GM19438 (cell line): Measurements from ENCODE around the gene CALB2.

Experiments
- ATAC-seq: cut with Tn5 transposase; IDR thresholded peaks from one replicate; pipeline ENCODE4 v1.9.1; 2021; ENCODE audit warnings: low read depth; ENCODE audit not compliant: unreplicated experiment

The CALB2 gene

DNA sequence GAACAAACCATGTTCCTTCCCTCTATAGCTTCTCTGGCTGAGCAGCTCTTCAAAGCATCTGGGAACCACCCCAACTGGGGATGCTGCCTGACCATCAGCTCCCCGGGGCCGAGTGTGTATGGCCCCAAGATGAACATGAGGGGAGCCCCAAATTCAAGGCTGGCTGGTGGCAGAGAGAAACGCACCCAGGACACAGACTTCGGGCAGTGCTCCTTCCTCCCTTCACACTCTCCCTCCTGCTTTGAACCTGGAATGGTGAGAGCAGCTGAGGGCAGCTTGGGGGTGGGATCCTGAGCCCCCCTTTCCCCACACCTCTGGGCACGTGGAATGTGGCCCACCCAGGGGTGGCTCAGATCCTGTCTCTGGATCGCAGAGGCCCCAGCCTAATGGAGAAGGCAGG is 66.1 kb downstream of the CALB2 start:
- no peak for ATAC-seq

DNA sequence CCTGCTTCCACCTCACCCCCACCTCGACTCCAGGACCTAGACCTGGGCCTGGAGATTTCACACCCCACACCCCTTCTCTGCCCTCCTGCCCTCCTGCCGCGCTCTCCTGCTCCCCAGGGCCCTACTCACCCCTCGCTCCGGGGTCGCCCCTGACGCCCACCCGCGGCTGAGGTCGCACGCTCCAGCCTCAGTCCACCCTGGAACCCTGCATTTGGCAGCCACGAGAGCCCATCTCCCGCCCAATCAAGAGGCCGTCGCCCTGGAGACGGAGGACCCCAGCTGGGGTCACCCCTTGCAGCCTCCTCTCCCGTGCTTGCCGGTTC is 67.2 kb downstream of the CALB2 start:
- ATAC-seq = no peak

DNA sequence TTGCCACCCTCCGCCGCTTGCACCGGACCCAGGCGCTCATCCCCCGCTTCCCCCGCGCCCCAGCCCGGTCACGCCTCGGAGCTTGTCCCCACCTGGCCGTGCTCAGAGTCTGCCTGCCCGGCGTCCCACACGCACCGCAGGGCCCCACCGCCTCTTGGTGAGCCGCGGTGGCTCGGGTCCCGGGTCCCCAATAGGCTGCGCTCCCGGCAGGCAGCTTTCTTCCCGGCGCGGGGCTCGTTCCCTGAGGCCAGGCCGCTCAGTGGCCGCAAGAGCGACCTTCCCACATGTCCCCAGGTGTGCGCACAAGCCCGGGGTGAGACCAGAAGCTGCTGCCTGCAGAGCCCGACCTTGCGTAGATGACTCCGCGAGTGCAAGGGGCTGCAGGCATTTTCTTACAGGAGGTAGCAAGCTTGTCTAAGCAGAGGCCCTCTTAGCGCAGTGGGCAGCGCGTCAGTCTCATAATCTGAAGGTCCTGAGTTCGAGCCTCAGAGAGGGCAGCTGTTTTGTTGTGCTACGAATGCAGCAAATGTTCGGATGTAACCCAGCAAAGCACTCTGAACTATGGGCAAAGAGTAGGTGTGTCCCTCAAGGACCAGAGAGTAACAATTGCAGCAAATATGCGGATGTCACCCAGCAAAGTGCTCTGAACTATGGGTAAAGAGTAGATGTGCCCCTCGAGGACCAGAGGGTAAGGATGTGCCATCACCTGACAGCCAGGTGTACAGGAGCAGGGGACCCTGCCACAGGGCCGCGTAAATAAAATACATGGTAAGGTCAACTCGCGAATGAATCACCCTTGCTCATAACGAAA is 67.8 kb downstream of the CALB2 start:
- ATAC-seq = no peak

DNA sequence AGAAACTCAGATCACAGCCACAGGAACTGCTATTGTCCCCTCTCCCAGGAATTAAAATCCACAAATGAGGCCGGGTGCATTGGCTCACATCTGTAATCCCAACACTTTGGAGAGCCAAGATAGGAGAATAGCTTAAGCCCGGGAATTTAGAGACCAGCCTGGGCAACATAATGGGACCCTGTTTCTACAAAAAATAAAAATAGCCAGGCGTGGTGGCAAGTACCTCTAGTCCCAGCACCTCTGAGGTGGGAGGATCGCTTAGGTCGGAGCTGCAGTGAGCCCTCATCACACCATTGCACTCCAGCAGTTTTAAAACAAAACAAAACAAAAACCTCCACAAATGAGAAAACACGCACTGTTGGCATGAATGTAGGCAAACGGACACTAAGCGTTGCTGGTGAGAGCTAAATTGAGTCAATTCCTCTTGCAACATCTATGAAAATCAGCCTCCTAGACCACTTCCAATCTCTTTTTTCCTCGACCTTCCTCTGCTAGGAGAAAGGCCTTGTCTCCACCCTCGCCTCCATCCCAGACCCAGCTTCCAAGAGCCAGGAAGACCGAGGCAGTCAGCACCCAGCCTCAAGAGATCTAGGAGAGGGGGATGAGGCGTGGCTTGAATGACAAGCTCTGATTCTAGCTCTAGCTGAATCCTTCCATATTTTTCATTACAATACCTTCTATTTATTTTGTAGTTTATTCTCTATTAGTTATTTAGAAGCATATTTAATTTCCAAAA is 68.5 kb downstream of the CALB2 start:
- ATAC-seq = no peak

DNA sequence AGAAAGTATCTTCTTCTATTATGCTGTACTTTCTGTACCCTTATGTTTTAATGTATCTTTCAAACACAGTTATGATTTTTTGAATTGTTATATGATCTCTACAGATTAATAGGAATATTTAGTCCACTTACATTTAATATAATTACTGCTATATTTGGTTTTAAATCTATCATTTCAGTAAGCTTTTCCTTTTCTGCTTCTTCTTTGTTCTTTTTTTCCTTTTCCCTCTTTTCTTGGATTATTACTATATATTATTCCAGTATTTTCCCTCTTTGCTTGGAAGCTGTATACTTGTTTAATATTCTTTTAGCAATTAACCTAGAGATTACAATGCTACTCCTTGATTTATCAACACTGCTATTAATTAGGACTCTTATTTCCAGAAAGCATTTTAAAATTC is 69.9 kb downstream of the CALB2 start:
- ATAC-seq = no peak

DNA sequence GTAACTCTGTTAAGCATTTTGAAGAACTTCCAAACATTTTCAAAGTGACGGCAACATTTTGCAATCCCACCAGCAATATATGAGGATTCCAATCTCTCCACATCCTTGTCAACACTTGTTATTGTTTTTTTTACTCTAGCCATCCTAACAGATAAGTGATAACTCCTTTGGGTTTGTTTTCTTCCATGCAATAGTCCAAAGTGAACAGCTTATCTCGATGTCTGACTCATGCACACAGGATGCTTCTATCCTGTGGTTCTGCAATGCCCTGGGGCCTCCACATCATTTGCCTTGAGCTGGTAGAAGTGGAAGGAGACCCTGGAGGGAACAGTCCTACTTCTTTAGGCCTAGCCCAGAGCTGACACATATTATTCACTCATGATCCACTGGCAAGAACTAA is 70.4 kb downstream of the CALB2 start:
- ATAC-seq = no peak

DNA sequence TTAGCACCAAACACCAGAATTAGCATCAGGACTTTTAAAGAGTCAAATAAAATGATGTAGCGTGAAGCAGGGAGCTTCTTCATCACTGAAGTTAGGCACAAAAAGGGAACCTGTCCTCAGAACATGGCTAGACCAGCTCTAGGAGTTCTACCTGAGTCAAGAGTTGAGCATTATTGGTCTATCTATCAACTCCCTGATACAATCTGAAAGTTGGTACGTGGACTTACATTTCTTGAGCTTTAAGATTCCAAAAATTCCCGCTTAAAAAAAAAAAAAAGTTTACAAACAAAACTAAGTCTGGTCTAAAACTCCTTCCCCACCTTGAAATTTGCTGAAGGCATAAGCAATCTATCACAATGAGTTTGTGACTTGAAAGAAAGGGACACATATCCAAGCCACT is 71.1 kb downstream of the CALB2 start:
- no peak for ATAC-seq

DNA sequence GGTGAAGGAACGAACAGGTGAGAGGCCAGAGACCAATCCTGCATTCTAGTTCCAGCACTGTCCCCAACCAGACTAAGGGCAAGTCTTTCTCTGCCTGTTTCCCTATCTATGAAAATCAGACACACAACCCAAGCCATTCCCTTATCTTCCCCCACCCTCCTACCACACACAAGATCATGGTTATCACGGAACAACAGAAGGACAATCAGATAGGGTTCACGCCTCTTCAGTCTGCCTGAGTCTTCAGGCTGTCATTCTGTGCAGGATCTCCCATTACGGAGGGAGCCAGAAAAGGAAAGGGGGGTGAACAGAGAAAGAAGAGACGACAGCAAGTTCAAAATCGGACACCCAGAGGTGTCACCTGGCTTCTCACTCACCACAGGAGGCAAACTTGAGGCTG is 72.2 kb downstream of the CALB2 start:
- ATAC-seq = no peak

DNA sequence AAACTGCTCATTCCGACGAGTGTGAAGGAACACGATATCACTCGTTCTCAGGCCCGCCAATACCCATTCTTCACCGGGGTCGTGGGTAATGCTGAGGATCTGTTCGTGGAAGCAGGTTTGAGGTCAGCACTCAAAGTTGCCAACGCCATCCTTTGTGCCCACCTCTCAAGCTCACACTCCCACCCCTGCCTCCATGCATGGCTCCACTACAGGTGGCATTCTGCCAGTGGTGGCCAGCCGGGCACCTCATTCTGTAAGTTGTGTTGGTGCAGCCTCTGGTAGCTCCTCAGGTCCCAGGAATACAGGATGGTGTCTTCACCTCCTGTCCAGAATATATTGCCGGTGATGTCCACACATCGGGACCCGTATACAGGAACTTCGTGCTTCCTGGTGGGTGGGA is 72.7 kb downstream of the CALB2 start:
- no peak for ATAC-seq

DNA sequence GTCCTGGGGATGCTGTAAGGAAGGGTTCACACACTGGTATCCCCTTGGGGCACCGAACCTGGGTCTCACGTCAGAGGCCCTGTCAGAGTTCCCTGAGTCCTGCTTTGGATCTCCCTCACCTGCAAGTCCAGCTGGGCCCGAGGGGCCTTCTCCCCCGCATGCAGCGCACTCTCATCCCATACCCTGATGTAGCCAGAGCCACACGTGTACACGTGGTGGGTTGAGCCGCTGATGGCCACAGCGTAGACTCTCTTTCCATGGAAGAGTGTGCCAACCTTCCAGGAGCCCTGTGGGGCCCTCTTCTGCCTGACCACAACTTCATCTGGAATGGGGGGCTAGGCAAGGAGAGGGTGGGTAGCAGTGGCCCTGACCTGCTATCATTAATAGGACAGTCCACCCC is 73.5 kb downstream of the CALB2 start:
- no peak for ATAC-seq

DNA sequence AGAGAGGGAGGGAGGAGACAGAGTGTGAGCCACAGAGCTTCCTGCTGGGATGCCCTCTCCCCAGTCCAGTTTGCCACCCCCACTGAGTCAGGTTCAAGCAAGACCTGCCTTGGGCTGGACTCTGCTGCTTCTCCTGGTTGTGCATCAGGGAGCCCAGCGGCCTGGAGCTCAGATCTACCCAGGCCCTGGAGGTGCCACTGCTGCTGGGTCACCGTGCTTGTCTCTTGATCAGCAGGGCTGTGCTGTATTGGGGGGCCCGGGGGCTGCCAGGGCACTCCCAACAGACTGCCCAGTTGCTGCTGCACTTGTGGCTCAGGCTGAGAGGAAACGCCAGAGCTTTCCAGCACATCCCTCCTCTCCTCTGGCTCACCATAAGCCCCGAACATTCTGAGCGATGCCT is 74.4 kb downstream of the CALB2 start:
- ATAC-seq = no peak

DNA sequence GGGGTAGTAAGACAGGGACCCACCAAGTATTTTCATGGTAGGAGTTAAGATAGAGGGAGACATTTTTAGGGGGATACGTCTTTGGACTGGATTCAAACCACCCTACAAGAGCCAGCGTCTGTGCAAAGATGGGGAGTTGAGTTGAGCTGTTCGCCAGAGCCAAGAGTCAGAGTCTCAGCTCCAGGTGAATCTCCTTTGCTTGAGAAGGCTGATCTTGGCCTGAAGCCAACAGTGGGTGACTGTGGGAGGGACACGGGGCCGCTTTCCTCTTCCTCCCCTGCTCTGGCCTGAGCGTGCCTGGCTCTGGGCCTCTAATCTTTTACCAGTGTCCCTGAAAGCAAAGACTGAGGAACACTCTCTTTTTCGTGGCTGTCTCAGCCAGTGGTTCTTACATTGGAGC is 78.0 kb downstream of the CALB2 start:
- ATAC-seq = no peak

DNA sequence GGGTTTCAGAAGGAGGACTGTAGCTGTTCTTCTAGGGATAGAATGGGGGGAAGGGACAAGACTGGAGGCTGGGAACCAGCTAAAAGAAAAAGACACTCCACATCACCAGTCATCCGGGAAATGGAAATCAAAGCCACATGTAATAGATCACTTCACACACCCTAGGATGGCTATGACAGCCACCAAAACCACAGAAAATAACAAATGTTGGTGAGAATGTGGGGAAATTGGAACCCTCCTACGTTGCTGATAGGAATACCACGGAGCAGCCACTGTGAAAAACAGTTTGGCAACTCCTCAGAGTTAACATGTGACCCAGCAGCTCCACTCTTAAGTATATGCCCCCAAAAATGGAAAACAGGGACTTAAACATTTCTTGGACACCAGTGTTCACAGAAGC is 81.0 kb downstream of the CALB2 start:
- no peak for ATAC-seq
